Keratinocyte (primary cell): Measurements from ENCODE around the gene CDT1.

Experiments
- CTCF ChIP-seq, 3 experiments: IDR thresholded peaks in 1 of 3; conservative IDR thresholded peaks in 1 of 3; optimal IDR thresholded peaks in 1 of 3; 2 replicates in 2 of 3; 3 replicates in 1 of 3; pipeline versions ENCODE3 to v1.5.1; 2011; ENCODE audit warnings: low read length in 3 of 3, mild to moderate bottlenecking in 3 of 3, moderate library complexity in 2 of 3, control low read depth in 1 of 3, inconsistent platforms in 1 of 3; ENCODE audit not compliant: insufficient read depth in 2 of 3; ENCODE audit errors: extremely low read depth in 1 of 3
- EZH2 ChIP-seq: IDR thresholded peaks from one replicate; pipeline ENCODE4 v1.6.1; 2012; ENCODE audit warnings: inconsistent platforms, mild to moderate bottlenecking, low read length, moderate library complexity

- TF ChIP-seq CTCF (optimal IDR thresholded peaks at IDR 0.05 in 1 of 3, IDR thresholded peaks at IDR 0.05 in 1 of 3, conservative IDR thresholded peaks at IDR 0.05 in 1 of 3; ENCODE audit: extremely low read depth in 1 of 3, insufficient read depth in 2 of 3, low read length in 3 of 3) (no peak), EZH2 (no peak)
These were observed 38.7 kb downstream of the CDT1 start for GRCh38 chr16:88842308-88842756.
